Gastroesophageal sphincter (tissue), 4 donors: Measurements from ENCODE around the gene CTNND2. TPM values are rescaled to one million over a fixed set of nuclear protein-coding genes. Genes with fewer than 3 reads are reported as not detected.

Source experiments
- ATAC-seq: fragments of 150-250 bp; one replicate; pipeline ENCODE4 v1.9.1; 2016; ENCODE audit warnings: mild to moderate bottlenecking, moderate library complexity
- H3K27ac ChIP-seq, 4 donors: fragments of 200-600 bp; sonication (generic) in 3 of 4; 1 replicate in 3 of 4; 2 replicates in 1 of 4; pipeline ENCODE4 v1.5.1; 2016 to 2019
- H3K27me3 ChIP-seq: fragments of 200-600 bp; sonication (generic); one replicate; pipeline ENCODE4 v1.5.1; 2019
- H3K36me3 ChIP-seq, 2 donors: fragments of 200-600 bp; sonication (generic); one replicate each; pipeline ENCODE4 v1.5.1; 2019; ENCODE audit warnings: control low read depth in 1 of 2
- H3K4me1 ChIP-seq, 3 donors: fragments of 200-600 bp; sonication (generic); 1 replicate in 2 of 3; 2 replicates in 1 of 3; pipeline ENCODE4 v1.5.1; 2016 to 2019; ENCODE audit warnings: control low read depth in 2 of 3
- H3K4me3 ChIP-seq, 2 donors: fragments of 200-600 bp; sonication (generic); one replicate each; pipeline ENCODE4 v1.5.1; 2019; ENCODE audit warnings: mild to moderate bottlenecking in 1 of 2, moderate library complexity in 1 of 2
- H3K9me3 ChIP-seq, 3 donors: fragments of 200-600 bp; sonication (generic); one replicate each; pipeline ENCODE4 v1.5.1; 2017 to 2019; ENCODE audit warnings: control low read depth in 2 of 3
- EP300 ChIP-seq: sonication (generic); formaldehyde crosslinking; IDR thresholded peaks from one replicate; pipeline ENCODE4 v1.6.1; 2017; ENCODE audit warnings: antibody characterized with exemption, mild to moderate bottlenecking
- POLR2A ChIP-seq, 2 donors: fragments of 450-650 bp; IDR thresholded peaks; one replicate each; pipeline ENCODE4 v1.6.1; 2017; ENCODE audit warnings: antibody characterized with exemption in 2 of 2, mild to moderate bottlenecking in 2 of 2, moderate library complexity in 1 of 2
- POLR2AphosphoS5 ChIP-seq: sonication (generic); formaldehyde crosslinking; IDR thresholded peaks from one replicate; pipeline ENCODE4 v1.6.1; 2017; ENCODE audit warnings: antibody characterized with exemption
- WGBS, 2 donors: methylation state at CpG; one replicate each; pipeline ENCODE4 v1.1.5; 2018; ENCODE audit warnings: low coverage in 1 of 2; 5-methylcytosine and 5-hydroxymethylcytosine counted together
- total RNA-seq, 4 donors: library from RNA; depleted of rRNA; stranded (reverse); fragments of >200 nt; gene quantifications; one replicate each; pipeline ENCODE4 v1.1.0, GENCODE V29; 2016
- TF ChIP-seq, protein P1 (sequence below), 4 experiments: fragments of 200-600 bp in 2 of 4; fragments of 450-650 bp in 2 of 4; sonication (generic) in 1 of 4; IDR thresholded peaks; one replicate each; pipeline ENCODE4 v1.5.1; 2017 to 2019; ENCODE audit warnings: antibody characterized with exemption in 4 of 4, mild to moderate bottlenecking in 2 of 4, moderate library complexity in 2 of 4

Gene CTNND2
- total RNA-seq, 4 donors from 2014 or later, result 0.40 to 3.1 (median 1.9) TPM

DNA sequence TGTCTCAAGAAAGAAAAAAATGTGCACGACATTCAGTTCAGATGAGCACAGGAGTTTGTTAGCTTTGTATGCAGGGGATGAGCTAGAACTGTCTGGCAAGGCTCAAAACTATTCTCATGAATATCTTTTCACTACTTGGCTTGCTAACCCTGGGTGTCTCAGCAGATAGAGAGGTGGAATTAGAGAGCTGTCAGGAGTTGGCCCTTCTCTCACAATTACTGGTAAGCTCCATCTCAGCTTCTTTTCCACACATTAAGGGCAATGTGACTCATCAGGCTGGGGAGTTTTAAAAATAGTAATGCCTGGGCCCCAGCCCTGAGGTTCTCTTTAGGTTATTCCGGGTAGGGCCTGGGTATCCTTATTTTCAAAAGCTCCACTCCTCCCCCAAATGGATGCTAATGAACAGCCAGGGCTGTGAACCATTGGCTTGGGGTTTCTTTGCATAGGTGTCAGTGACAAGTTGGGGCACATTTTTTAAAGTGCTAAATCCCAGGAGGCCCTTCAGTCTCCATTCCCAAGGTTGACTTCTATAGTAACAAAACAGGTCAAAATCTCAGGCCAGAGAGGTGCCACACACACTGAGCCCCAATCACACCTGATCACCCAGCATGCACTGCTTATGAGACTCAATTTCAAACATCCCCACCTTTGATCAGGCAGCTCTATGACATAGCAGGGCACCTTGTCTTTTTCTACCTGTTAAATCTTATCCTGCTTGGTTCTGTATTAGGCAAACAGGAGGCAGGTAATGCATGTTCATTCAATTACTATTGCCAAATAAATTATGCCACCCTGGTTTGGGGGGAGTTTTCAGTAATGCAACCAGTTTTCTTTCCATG lies 903.5 kb downstream of the CTNND2 start:
- Histone ChIP-seq H3K36me3 (no peaks in the 10 kb centered on the region), H3K4me3 (no peak overlapping the region), H3K27me3 (peaks cover 2% of the 10 kb centered on the region), H3K4me1 (no peaks in the 10 kb centered on the region), H3K9me3 (no peaks in the 10 kb centered on the region), H3K27ac (no peak overlapping the region)
- TF ChIP-seq, protein P1, sequence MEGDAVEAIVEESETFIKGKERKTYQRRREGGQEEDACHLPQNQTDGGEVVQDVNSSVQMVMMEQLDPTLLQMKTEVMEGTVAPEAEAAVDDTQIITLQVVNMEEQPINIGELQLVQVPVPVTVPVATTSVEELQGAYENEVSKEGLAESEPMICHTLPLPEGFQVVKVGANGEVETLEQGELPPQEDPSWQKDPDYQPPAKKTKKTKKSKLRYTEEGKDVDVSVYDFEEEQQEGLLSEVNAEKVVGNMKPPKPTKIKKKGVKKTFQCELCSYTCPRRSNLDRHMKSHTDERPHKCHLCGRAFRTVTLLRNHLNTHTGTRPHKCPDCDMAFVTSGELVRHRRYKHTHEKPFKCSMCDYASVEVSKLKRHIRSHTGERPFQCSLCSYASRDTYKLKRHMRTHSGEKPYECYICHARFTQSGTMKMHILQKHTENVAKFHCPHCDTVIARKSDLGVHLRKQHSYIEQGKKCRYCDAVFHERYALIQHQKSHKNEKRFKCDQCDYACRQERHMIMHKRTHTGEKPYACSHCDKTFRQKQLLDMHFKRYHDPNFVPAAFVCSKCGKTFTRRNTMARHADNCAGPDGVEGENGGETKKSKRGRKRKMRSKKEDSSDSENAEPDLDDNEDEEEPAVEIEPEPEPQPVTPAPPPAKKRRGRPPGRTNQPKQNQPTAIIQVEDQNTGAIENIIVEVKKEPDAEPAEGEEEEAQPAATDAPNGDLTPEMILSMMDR (IDR thresholded peaks at IDR 0.05), result no peak
- TF ChIP-seq EP300 (no peak), POLR2AphosphoS5 (no peak), POLR2A (IDR thresholded peaks at IDR 0.05) (no peak)
- no peak for ATAC-seq
- 27 to 42% methylated on average over 2 of the region's 2 CpGs for WGBS, 2 donors

- Histone ChIP-seq H3K4me1 (no peaks in the 10 kb centered on the region), H3K27me3 (peaks cover 12% of the 10 kb centered on the region), H3K36me3 (no peaks in the 10 kb centered on the region), H3K27ac (no peak overlapping the region), H3K4me3 (no peak overlapping the region), H3K9me3 (no peaks in the 10 kb centered on the region)
- no peak for ATAC-seq
- no peak for TF ChIP-seq POLR2AphosphoS5
- TF ChIP-seq POLR2A (IDR thresholded peaks at IDR 0.05), result no peak
- TF ChIP-seq EP300, result no peak
- TF ChIP-seq, protein P1 (IDR thresholded peaks at IDR 0.05), result no peak
- WGBS, 2 donors, result 84 to 87% methylated on average over 5 to 11 of the region's 11 CpGs
Observed at GRCh38 chr5:10999714-11000113, 904.5 kb downstream of the CTNND2 start.

DNA sequence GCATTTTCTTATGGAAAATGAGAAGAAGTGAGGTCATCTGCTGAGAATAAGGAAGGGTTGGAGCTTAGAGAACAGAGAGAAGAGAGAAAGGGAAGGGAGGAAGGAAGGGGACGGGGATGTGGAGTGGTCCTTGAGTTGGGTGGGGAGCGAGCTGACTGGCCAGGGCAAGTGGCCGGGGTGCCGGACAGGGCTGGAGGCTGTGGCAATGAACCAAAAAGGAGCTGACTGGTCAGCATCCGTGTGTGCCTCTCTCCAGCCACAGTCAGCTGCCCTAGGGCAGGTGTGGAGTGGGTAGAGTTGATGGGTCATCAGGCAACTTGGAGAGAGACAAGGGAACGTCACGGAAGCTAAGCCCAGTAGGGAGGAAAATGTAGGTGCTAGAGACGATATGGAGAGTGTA lies 908.4 kb downstream of the CTNND2 start:
- Histone ChIP-seq H3K4me1 (no peaks in the 10 kb centered on the region), H3K9me3 (no peaks in the 10 kb centered on the region), H3K27me3 (peaks cover 34% of the 10 kb centered on the region), H3K36me3 (no peaks in the 10 kb centered on the region), H3K4me3 (no peak overlapping the region), H3K27ac (no peak overlapping the region)
- ATAC-seq, result no peak
- TF ChIP-seq, protein P1 (IDR thresholded peaks at IDR 0.05), result no peak
- no peak for TF ChIP-seq POLR2AphosphoS5
- no peak for TF ChIP-seq POLR2A (IDR thresholded peaks at IDR 0.05)
- no peak for TF ChIP-seq EP300
- 84 to 89% methylated on average over 5 to 8 of the region's 8 CpGs for WGBS, 2 donors

DNA sequence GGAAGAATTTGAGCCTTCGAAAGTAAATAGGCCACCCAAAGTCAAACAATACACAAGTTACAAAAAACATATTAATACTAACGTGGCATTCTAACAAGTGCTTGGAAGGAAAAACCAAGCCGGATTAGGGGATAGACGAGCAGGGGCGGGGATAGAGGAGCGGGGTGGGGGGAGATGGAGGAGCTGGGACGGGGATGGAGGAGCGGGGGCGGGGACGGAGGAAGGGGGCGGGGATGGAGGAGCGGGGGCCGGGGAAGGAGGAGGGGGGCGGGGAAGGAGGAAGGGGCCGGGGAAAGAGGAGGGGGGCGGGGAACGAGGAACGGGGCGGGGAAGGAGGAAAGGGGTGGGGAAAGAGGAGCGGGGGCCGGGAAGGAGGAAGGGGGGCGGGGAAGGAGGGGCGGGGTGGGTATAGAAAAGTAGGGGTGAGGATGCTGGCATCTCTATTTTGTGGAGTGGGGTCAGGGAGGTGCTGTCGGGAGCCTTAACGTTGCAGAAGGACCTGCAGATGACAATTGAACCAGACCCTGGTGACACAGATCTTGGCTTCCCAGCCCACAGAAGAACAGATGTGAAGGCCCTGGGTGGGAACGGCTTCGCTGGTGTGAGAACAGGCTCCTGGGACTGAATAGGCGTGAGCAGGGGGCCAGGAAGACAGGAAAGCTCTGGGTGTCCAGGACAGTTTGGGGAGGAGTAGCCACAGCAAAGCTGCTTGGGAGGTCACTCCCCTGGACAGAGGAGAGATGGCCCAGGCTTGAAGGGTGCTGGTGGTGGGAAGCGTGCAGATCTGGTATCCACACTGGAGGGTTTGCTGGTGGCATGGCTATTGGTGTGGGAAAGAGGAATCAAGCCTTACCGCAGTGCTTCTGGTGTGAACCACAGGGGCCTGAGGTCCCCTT lies 909.9 kb downstream of the CTNND2 start:
- Histone ChIP-seq H3K9me3 (no peaks in the 10 kb centered on the region), H3K27me3 (peaks cover 40% of the 10 kb centered on the region), H3K36me3 (no peaks in the 10 kb centered on the region), H3K4me3 (no peak overlapping the region), H3K27ac (no peak overlapping the region), H3K4me1 (no peaks in the 10 kb centered on the region)
- no peak for TF ChIP-seq POLR2A (IDR thresholded peaks at IDR 0.05)
- TF ChIP-seq EP300, result no peak
- TF ChIP-seq, protein P1 (IDR thresholded peaks at IDR 0.05), result no peak
- no peak for TF ChIP-seq POLR2AphosphoS5
- ATAC-seq, result no peak
- 47 to 72% methylated on average over 6 to 10 of the region's 30 CpGs for WGBS, 2 donors
